Skeletal muscle satellite cell (primary cell): ENCODE measurements around the gene ROPN1.
"Not testable (repeated sequence)": the region's sequence is repeated elsewhere in the genome, so short reads cannot be mapped to it uniquely, and the experiment has no call there.

ENCODE experiments used
- H3K27me3 ChIP-seq: 2 replicates; pipeline ENCODE4 v1.7.0; 2013; ENCODE audit warnings: low read length; ENCODE audit not compliant: control insufficient read depth, insufficient read depth
- H3K36me3 ChIP-seq: 2 replicates; pipeline ENCODE4 v1.7.0; 2013; ENCODE audit warnings: mild to moderate bottlenecking, control low read depth, low read length; ENCODE audit not compliant: insufficient read depth
- H3K4me1 ChIP-seq: 2 replicates; pipeline ENCODE4 v1.7.0; 2013; ENCODE audit warnings: low read length; ENCODE audit not compliant: control insufficient read depth, insufficient read depth
- H3K4me2 ChIP-seq: 2 replicates; pipeline ENCODE4 v1.7.0; 2013; ENCODE audit warnings: mild to moderate bottlenecking, low read length
- H3K4me3 ChIP-seq: 2 replicates; pipeline ENCODE4 v1.7.0; 2013; ENCODE audit warnings: low read length
- H3K9ac ChIP-seq: 2 replicates; pipeline ENCODE4 v1.7.0; 2013; ENCODE audit warnings: mild to moderate bottlenecking, low read depth, low read length, moderate library complexity
- H3K9me3 ChIP-seq: replicated peaks from 2 replicates; pipeline ENCODE4 v1.7.0; 2013; ENCODE audit warnings: mild to moderate bottlenecking, control low read depth, low read length

Gene ROPN1

GRCh38 chr3:124026516-124026915, 34.6 kb upstream of the ROPN1 start:
- Histone ChIP-seq H3K4me2 (no peak overlapping the region), H3K27me3 (peaks cover 47% of the 10 kb centered on the region), H3K9me3 (no peaks in the 10 kb centered on the region), H3K9ac (no peak overlapping the region), H3K36me3 (no peaks in the 10 kb centered on the region), H3K4me3 (no peak overlapping the region), H3K4me1 (no peaks in the 10 kb centered on the region)

GRCh38 chr3:124023531-124023930, 31.6 kb upstream of the ROPN1 start:
- H3K9me3 ChIP-seq, H3K4me2 ChIP-seq, H3K9ac ChIP-seq, H3K36me3 ChIP-seq, H3K4me3 ChIP-seq, H3K4me1 ChIP-seq: not testable (repeated sequence)
- H3K27me3 ChIP-seq = peaks cover 43% of the 10 kb centered on the region

GRCh38 chr3:124019291-124019690, 27.4 kb upstream of the ROPN1 start:
- Histone ChIP-seq H3K4me1 (no peaks in the 10 kb centered on the region), H3K9me3 (no peaks in the 10 kb centered on the region), H3K27me3 (peaks cover 21% of the 10 kb centered on the region), H3K4me2 (no peak overlapping the region), H3K4me3 (no peak overlapping the region), H3K9ac (no peak overlapping the region), H3K36me3 (no peaks in the 10 kb centered on the region)

GRCh38 chr3:124017502-124017901, 25.6 kb upstream of the ROPN1 start:
- not testable (repeated sequence) for H3K9ac ChIP-seq, H3K9me3 ChIP-seq, H3K4me1 ChIP-seq, H3K4me2 ChIP-seq, H3K4me3 ChIP-seq, H3K36me3 ChIP-seq
- H3K27me3 ChIP-seq = peaks cover 27% of the 10 kb centered on the region

- H3K27me3 ChIP-seq = peaks cover 27% of the 10 kb centered on the region
- H3K4me2 ChIP-seq, H3K9me3 ChIP-seq, H3K36me3 ChIP-seq, H3K4me3 ChIP-seq, H3K4me1 ChIP-seq, H3K9ac ChIP-seq: not testable (repeated sequence)
Observed at GRCh38 chr3:124016483-124016882, 24.6 kb upstream of the ROPN1 start.

- H3K36me3 ChIP-seq = no peaks in the 10 kb centered on the region
- peaks cover 17% of the 10 kb centered on the region for H3K27me3 ChIP-seq
- H3K9me3 ChIP-seq = no peaks in the 10 kb centered on the region
- no peaks in the 10 kb centered on the region for H3K4me1 ChIP-seq
- H3K4me2 ChIP-seq = no peak overlapping the region
- H3K9ac ChIP-seq = no peak overlapping the region
- no peak overlapping the region for H3K4me3 ChIP-seq
Observed at GRCh38 chr3:124014366-124014942, 22.5 kb upstream of the ROPN1 start.

- H3K27me3 ChIP-seq = peaks cover 17% of the 10 kb centered on the region
- H3K4me2 ChIP-seq, H3K4me1 ChIP-seq, H3K9ac ChIP-seq, H3K36me3 ChIP-seq, H3K4me3 ChIP-seq, H3K9me3 ChIP-seq: not testable (repeated sequence)
Observed at GRCh38 chr3:124008321-124008720, 16.4 kb upstream of the ROPN1 start.

GRCh38 chr3:124007186-124007585, 15.3 kb upstream of the ROPN1 start:
- H3K4me3 ChIP-seq = no peak overlapping the region
- no peak overlapping the region for H3K9ac ChIP-seq
- H3K9me3 ChIP-seq = no peaks in the 10 kb centered on the region
- no peaks in the 10 kb centered on the region for H3K36me3 ChIP-seq
- H3K4me1 ChIP-seq = no peaks in the 10 kb centered on the region
- H3K27me3 ChIP-seq = peaks cover 14% of the 10 kb centered on the region
- no peak overlapping the region for H3K4me2 ChIP-seq

GRCh38 chr3:124002405-124003079, 10.6 kb upstream of the ROPN1 start:
- not testable (repeated sequence) for H3K4me2 ChIP-seq, H3K4me1 ChIP-seq, H3K36me3 ChIP-seq, H3K9ac ChIP-seq, H3K9me3 ChIP-seq, H3K4me3 ChIP-seq
- H3K27me3 ChIP-seq = peaks cover 51% of the 10 kb centered on the region

GRCh38 chr3:124001366-124001765, 9.4 kb upstream of the ROPN1 start:
- H3K27me3 ChIP-seq = peaks cover 51% of the 10 kb centered on the region
- H3K4me2 ChIP-seq, H3K9ac ChIP-seq, H3K4me1 ChIP-seq, H3K9me3 ChIP-seq, H3K36me3 ChIP-seq, H3K4me3 ChIP-seq: not testable (repeated sequence)

GRCh38 chr3:123997543-123997942, 5.6 kb upstream of the ROPN1 start:
- Histone ChIP-seq H3K9me3 (no peaks in the 10 kb centered on the region), H3K36me3 (no peaks in the 10 kb centered on the region), H3K4me1 (no peaks in the 10 kb centered on the region), H3K9ac (no peak overlapping the region), H3K4me2 (no peak overlapping the region), H3K27me3 (peaks cover 66% of the 10 kb centered on the region), H3K4me3 (no peak overlapping the region)

GRCh38 chr3:123993818-123994217, 1.9 kb upstream of the ROPN1 start:
- H3K9me3 ChIP-seq = no peaks in the 10 kb centered on the region
- H3K4me1 ChIP-seq = no peaks in the 10 kb centered on the region
- H3K27me3 ChIP-seq = peaks cover 54% of the 10 kb centered on the region
- no peaks in the 10 kb centered on the region for H3K36me3 ChIP-seq
- no peak overlapping the region for H3K4me2 ChIP-seq
- no peak overlapping the region for H3K9ac ChIP-seq
- no peak overlapping the region for H3K4me3 ChIP-seq
